K562 (cell line): ENCODE results near the gene ZBTB32. TPM values are rescaled to one million over a fixed set of nuclear protein-coding genes. Genes with fewer than 3 reads are reported as not detected.

Source experiments
- CCNT2 ChIP-seq: IDR thresholded peaks from 2 replicates; pipeline ENCODE4 v1.6.1; 2011; ENCODE audit warnings: borderline replicate concordance, low read depth, mild to moderate bottlenecking, moderate library complexity, mixed read lengths, low read length; ENCODE audit not compliant: insufficient read length; ENCODE audit errors: extremely low read depth
- ILF3 ChIP-seq: fragments of 450-650 bp; IDR thresholded peaks from 2 replicates; pipeline ENCODE4 v1.6.1; 2018; ENCODE audit warnings: antibody characterized with exemption, mild to moderate bottlenecking, moderate library complexity, borderline replicate concordance
- LEF1 ChIP-seq: fragments of 450-650 bp; IDR thresholded peaks from 2 replicates; pipeline ENCODE4 v1.6.1; 2016; ENCODE audit warnings: mild to moderate bottlenecking
- MCM3 ChIP-seq: fragments of 450-650 bp; IDR thresholded peaks from 2 replicates; pipeline ENCODE4 v1.6.1; 2016
- MEIS2 ChIP-seq: fragments of 450-650 bp; IDR thresholded peaks from 2 replicates; pipeline ENCODE4 v1.6.1; 2014; ENCODE audit warnings: mild to moderate bottlenecking; ENCODE audit not compliant: partially characterized antibody
- RB1 ChIP-seq: fragments of 450-650 bp; IDR thresholded peaks from 2 replicates; pipeline ENCODE4 v1.6.1; 2017; ENCODE audit warnings: low read depth, mild to moderate bottlenecking
- SIX5 ChIP-seq, 2 experiments: IDR thresholded peaks; 2 replicates each; pipeline ENCODE4 v1.6.1; 2011; ENCODE audit warnings: low read length in 2 of 2, borderline replicate concordance in 1 of 2, low read depth in 1 of 2, mild to moderate bottlenecking in 1 of 2, moderate library complexity in 1 of 2; ENCODE audit not compliant: insufficient read depth in 1 of 2
- SRSF7 ChIP-seq: fragments of 200-400 bp; formaldehyde crosslinking; optimal IDR thresholded peaks from 2 replicates; pipeline ENCODE3; 2017; ENCODE audit warnings: mild to moderate bottlenecking, low read depth, low read length
- TOE1 ChIP-seq, 2 experiments: fragments of 450-650 bp in 1 of 2; sonication (generic) in 1 of 2; formaldehyde crosslinking in 1 of 2; IDR thresholded peaks; 2 replicates each; pipeline versions ENCODE4 v1.7.1 to v1.8.0; 2016 to 2022; ENCODE audit warnings: borderline replicate concordance in 2 of 2, mild to moderate bottlenecking in 2 of 2, antibody characterized with exemption in 1 of 2, inconsistent platforms in 1 of 2, low read depth in 1 of 2, missing genetic modification reagents in 1 of 2, moderate library complexity in 1 of 2
- ZNF143 ChIP-seq: sonication (generic); formaldehyde crosslinking; IDR thresholded peaks from 2 replicates; pipeline ENCODE4 v1.9.0; 2022; ENCODE audit warnings: mild to moderate bottlenecking, missing genetic modification reagents
- ZNF551 ChIP-seq: fragments of 250-450 bp; sonication (Bioruptor Pico); IDR thresholded peaks from 2 replicates; pipeline ENCODE4 v1.5.0; 2021; ENCODE audit warnings: mild to moderate bottlenecking, moderate library complexity
- ZNF695 ChIP-seq: fragments of 450-650 bp; formaldehyde crosslinking; IDR thresholded peaks from 2 replicates; pipeline ENCODE4 v1.4.0; 2020; ENCODE audit warnings: mild to moderate bottlenecking, moderate library complexity
- polyA plus RNA-seq, 8 experiments: library from polyadenylated mRNA; depleted of rRNA in 4 of 8; stranded (reverse) in 5 of 8; unstranded in 3 of 8; fragments of >200 nt; fragmentation: Nextera tagmentation in 2 of 8; fragmentation: Illumina TruSeq in 1 of 8; extraction: Ambion mirVana in 2 of 8; extraction: Trizol in 1 of 8; gene quantifications; 2 replicates each; pipeline versions ENCODE4 v1.2.1 to v1.2.3, GENCODE V29; 2011 to 2014; ENCODE audit warnings: inconsistent platforms in 1 of 8, missing spikeins in 1 of 8
- total RNA-seq, 7 experiments: library from RNA; depleted of rRNA in 6 of 7; stranded (reverse); fragments of >200 nt in 6 of 7; fragmentation: Illumina TruSeq in 2 of 7; extraction: Trizol in 2 of 7; gene quantifications; 2 replicates each; pipeline versions ENCODE4 v1.2.1 to v1.2.3, GENCODE V29; 2011 to 2021; ENCODE audit warnings: low replicate concordance in 1 of 7
- TF ChIP-seq, protein P1 (sequence below): IDR thresholded peaks from 2 replicates; pipeline ENCODE4 v1.6.1; 2011; ENCODE audit not compliant: insufficient read length; ENCODE audit errors: extremely low read depth
- TF ChIP-seq, protein P2 (sequence below): sonication (generic); formaldehyde crosslinking; IDR thresholded peaks from 2 replicates; pipeline ENCODE4 v1.8.1; 2023; ENCODE audit warnings: mild to moderate bottlenecking, missing genetic modification reagents
- TF ChIP-seq, protein P3 (sequence below), 2 experiments: fragments of 150-350 bp in 1 of 2; IDR thresholded peaks; 2 replicates each; pipeline ENCODE4 v1.6.1; 2012 to 2016; ENCODE audit warnings: low read depth in 2 of 2, low read length in 2 of 2, mild to moderate bottlenecking in 1 of 2, moderate library complexity in 1 of 2

The ZBTB32 gene
- total and polyA plus RNA-seq, 9 of the 15 experiments (the other 6 are each of a cell fraction or from before 2014, with no cell fraction given), result 0.20 TPM; not detected in 8

DNA sequence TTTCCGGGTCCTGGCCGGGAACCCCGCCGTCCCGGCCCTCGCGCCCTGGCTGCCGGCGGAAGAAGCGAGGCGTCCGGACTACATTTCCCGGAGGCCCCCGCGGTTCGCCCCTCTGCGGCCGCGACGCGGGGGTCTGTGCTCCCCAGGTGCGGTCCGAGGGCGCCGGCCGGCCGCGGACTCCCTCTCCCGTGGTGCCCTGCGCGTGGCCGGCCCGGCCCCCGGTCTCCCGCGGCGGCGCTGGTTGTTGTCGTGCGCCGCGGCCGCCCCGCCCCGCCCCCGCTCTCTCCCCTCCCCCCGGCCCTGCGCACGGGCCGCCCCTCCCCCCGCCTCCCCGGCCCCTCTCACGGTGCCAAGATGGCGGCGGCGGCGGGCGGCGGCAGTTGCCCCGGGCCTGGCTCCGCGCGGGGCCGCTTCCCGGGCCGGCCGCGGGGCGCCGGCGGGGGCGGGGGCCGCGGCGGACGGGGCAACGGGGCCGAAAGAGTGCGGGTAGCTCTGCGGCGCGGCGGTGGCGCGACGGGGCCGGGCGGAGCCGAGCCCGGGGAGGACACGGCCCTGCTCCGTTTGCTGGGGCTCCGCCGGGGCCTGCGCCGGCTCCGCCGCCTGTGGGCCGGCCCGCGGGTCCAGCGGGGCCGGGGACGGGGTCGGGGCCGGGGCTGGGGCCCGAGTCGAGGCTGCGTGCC lies 13.4 kb downstream of the ZBTB32 start, which contains the start of gene KMT2B (continued):
- TF ChIP-seq, protein P1, sequence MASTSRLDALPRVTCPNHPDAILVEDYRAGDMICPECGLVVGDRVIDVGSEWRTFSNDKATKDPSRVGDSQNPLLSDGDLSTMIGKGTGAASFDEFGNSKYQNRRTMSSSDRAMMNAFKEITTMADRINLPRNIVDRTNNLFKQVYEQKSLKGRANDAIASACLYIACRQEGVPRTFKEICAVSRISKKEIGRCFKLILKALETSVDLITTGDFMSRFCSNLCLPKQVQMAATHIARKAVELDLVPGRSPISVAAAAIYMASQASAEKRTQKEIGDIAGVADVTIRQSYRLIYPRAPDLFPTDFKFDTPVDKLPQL, result no peak
- TF ChIP-seq RB1 (no peak; the same call in 1 of the 2 replicates), MCM3 (no peak), SIX5 (IDR thresholded peaks at IDR 0.05; ENCODE audit: borderline replicate concordance in 1 of 2, insufficient read depth in 1 of 2, low read depth in 1 of 2, low read length in 2 of 2) (no peak), TOE1 (IDR thresholded peaks at IDR 0.05; ENCODE audit: borderline replicate concordance) (no peak), TOE1 (CRISPR knock-in tag; IDR thresholded peaks at IDR 0.05; ENCODE audit: borderline replicate concordance, low read depth) (no peak), ZNF695 (CRISPR knock-in tag) (no peak), ILF3 (no peak), ZNF551 (CRISPR knock-in tag) (no peak), LEF1 (no peak), ZNF143 (CRISPR knock-in tag) (peak; percentile 73; the same call in 1 of the 2 replicates), SRSF7 (no peak), CCNT2 (peak; percentile 61), MEIS2 (no peak)
- TF ChIP-seq, protein P2, sequence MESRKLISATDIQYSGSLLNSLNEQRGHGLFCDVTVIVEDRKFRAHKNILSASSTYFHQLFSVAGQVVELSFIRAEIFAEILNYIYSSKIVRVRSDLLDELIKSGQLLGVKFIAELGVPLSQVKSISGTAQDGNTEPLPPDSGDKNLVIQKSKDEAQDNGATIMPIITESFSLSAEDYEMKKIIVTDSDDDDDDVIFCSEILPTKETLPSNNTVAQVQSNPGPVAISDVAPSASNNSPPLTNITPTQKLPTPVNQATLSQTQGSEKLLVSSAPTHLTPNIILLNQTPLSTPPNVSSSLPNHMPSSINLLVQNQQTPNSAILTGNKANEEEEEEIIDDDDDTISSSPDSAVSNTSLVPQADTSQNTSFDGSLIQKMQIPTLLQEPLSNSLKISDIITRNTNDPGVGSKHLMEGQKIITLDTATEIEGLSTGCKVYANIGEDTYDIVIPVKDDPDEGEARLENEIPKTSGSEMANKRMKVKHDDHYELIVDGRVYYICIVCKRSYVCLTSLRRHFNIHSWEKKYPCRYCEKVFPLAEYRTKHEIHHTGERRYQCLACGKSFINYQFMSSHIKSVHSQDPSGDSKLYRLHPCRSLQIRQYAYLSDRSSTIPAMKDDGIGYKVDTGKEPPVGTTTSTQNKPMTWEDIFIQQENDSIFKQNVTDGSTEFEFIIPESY (CRISPR knock-in tag), result no peak
- TF ChIP-seq, protein P3, sequence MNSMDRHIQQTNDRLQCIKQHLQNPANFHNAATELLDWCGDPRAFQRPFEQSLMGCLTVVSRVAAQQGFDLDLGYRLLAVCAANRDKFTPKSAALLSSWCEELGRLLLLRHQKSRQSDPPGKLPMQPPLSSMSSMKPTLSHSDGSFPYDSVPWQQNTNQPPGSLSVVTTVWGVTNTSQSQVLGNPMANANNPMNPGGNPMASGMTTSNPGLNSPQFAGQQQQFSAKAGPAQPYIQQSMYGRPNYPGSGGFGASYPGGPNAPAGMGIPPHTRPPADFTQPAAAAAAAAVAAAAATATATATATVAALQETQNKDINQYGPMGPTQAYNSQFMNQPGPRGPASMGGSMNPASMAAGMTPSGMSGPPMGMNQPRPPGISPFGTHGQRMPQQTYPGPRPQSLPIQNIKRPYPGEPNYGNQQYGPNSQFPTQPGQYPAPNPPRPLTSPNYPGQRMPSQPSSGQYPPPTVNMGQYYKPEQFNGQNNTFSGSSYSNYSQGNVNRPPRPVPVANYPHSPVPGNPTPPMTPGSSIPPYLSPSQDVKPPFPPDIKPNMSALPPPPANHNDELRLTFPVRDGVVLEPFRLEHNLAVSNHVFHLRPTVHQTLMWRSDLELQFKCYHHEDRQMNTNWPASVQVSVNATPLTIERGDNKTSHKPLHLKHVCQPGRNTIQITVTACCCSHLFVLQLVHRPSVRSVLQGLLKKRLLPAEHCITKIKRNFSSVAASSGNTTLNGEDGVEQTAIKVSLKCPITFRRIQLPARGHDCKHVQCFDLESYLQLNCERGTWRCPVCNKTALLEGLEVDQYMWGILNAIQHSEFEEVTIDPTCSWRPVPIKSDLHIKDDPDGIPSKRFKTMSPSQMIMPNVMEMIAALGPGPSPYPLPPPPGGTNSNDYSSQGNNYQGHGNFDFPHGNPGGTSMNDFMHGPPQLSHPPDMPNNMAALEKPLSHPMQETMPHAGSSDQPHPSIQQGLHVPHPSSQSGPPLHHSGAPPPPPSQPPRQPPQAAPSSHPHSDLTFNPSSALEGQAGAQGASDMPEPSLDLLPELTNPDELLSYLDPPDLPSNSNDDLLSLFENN (IDR thresholded peaks at IDR 0.05; ENCODE audit: low read depth in 2 of 2, low read length in 2 of 2), result no peak
